Gastrocnemius medialis (tissue), 4 donors: ENCODE measurements around the gene TSNAX. TPM values are rescaled to one million over a fixed set of nuclear protein-coding genes. Genes with fewer than 3 reads are reported as not detected.

Experiments
- ATAC-seq, 2 donors: fragments of 150-250 bp; one replicate each; pipeline ENCODE4 v1.9.1; 2016
- DNase-seq, 2 donors: peaks; one replicate each; pipeline ENCODE4 v3.0.0-alpha.2; 2019
- H3K27ac ChIP-seq, 4 donors: fragments of 200-600 bp; sonication (generic); 1 replicate in 1 of 4; 2 replicates in 3 of 4; pipeline ENCODE4 v1.5.1; 2016 to 2018; ENCODE audit warnings: mild to moderate bottlenecking in 2 of 4, moderate library complexity in 1 of 4
- H3K27me3 ChIP-seq, 3 donors: fragments of 200-600 bp; sonication (generic) in 2 of 3; 1 replicate in 1 of 3; 2 replicates in 2 of 3; pipeline versions ENCODE4 v1.5.1 to v1.6.0; 2016 to 2019; ENCODE audit warnings: mild to moderate bottlenecking in 1 of 3, moderate library complexity in 1 of 3
- H3K36me3 ChIP-seq, 2 donors: fragments of 200-600 bp; sonication (generic) in 1 of 2; one replicate each; pipeline ENCODE4 v1.5.1; 2017 to 2018
- H3K4me1 ChIP-seq, 2 donors: fragments of 200-600 bp; sonication (generic) in 1 of 2; one replicate each; pipeline ENCODE4 v1.5.1; 2016 to 2017; ENCODE audit warnings: mild to moderate bottlenecking in 2 of 2
- H3K4me3 ChIP-seq, 4 donors: fragments of 200-600 bp; sonication (generic) in 3 of 4; 1 replicate in 1 of 4; 2 replicates in 3 of 4; pipeline ENCODE4 v1.5.1; 2016 to 2019; ENCODE audit warnings: mild to moderate bottlenecking in 2 of 4
- H3K9me3 ChIP-seq, 3 donors: fragments of 200-600 bp; sonication (generic) in 2 of 3; 1 replicate in 1 of 3; 2 replicates in 2 of 3; pipeline ENCODE4 v1.5.1; 2016 to 2019
- CTCF ChIP-seq, 5 experiments: fragments of 450-650 bp in 3 of 5; fragments of 200-600 bp in 2 of 5; sonication (generic) in 2 of 5; IDR thresholded peaks in 4 of 5; conservative IDR thresholded peaks in 1 of 5; 1 replicate in 4 of 5; 2 replicates in 1 of 5; pipeline ENCODE4 v1.5.1; 2016 to 2019; ENCODE audit warnings: antibody characterized with exemption in 5 of 5, mild to moderate bottlenecking in 3 of 5, moderate library complexity in 3 of 5
- POLR2A ChIP-seq, 2 donors: fragments of 450-650 bp; IDR thresholded peaks; one replicate each; pipeline ENCODE4 v1.6.1; 2017; ENCODE audit warnings: antibody characterized with exemption in 2 of 2, mild to moderate bottlenecking in 2 of 2, moderate library complexity in 2 of 2
- in situ Hi-C, 4 donors: fragments of 200-750 bp; cut with MboI; loops; one replicate each; pipeline versions ENCODE4 v1.15.0 to v1.8.0; 2017; ENCODE audit warnings: low sequenced_read_pairs in 4 of 4
- intact Hi-C: fragments of 100-400 bp; cut with DNase I; formaldehyde crosslinking; loops from one replicate; pipeline ENCODE4 v1.15.1; 2023; ENCODE audit warnings: low total_unique reads
- total RNA-seq, 4 donors: library from RNA; depleted of rRNA; stranded (reverse); fragments of >200 nt; gene quantifications; one replicate each; pipeline versions ENCODE4 v1.1.0 to v1.2.3, GENCODE V29; 2016

The TSNAX gene
- total RNA-seq, 4 donors from 2014 or later, result 47.8 to 84.2 (median 77.8) TPM

GRCh38 chr1:231485029-231485784 is 43.3 kb upstream of the TSNAX start:
- H3K27ac ChIP-seq, result no peak overlapping the region
- TF ChIP-seq CTCF (IDR thresholded peaks at IDR 0.05 in 4 of 5, conservative IDR thresholded peaks at IDR 0.05 in 1 of 5) (no peak), POLR2A (IDR thresholded peaks at IDR 0.05) (no peak)
- no peak for DNase-seq
- no peak overlapping the region for H3K4me3 ChIP-seq
- H3K36me3 ChIP-seq, result no peaks in the 10 kb centered on the region
- no peak for ATAC-seq
- H3K27me3 ChIP-seq, result no peaks in the 10 kb centered on the region
- in situ Hi-C loops, result no loop called here
- H3K9me3 ChIP-seq, result no peaks in the 10 kb centered on the region
- intact Hi-C loops, result no loop called here
- peaks cover 0 to 7% of the 10 kb centered on the region in 2 donors for H3K4me1 ChIP-seq

- Histone ChIP-seq H3K27ac (no peak overlapping the region), H3K4me1 (peaks cover 0 to 7% of the 10 kb centered on the region in 2 donors), H3K27me3 (no peaks in the 10 kb centered on the region), H3K4me3 (no peak overlapping the region), H3K9me3 (no peaks in the 10 kb centered on the region), H3K36me3 (no peaks in the 10 kb centered on the region)
- no peak for DNase-seq
- no peak for TF ChIP-seq CTCF (IDR thresholded peaks at IDR 0.05 in 4 of 5, conservative IDR thresholded peaks at IDR 0.05 in 1 of 5)
- no peak for TF ChIP-seq POLR2A (IDR thresholded peaks at IDR 0.05)
- in situ Hi-C loops, result no loop called here
- intact Hi-C loops, result no loop called here
- ATAC-seq, result no peak
These were observed 41.5 kb upstream of the TSNAX start for GRCh38 chr1:231487019-231487418.

- H3K27me3 ChIP-seq, result no peaks in the 10 kb centered on the region
- TF ChIP-seq CTCF (IDR thresholded peaks at IDR 0.05 in 4 of 5, conservative IDR thresholded peaks at IDR 0.05 in 1 of 5) (no peak), POLR2A (IDR thresholded peaks at IDR 0.05) (no peak)
- no peaks in the 10 kb centered on the region for H3K36me3 ChIP-seq
- no peaks in the 10 kb centered on the region for H3K9me3 ChIP-seq
- intact Hi-C loops (no loop called here), in situ Hi-C loops (no loop called here)
- ATAC-seq (no peak), DNase-seq (no peak)
- peaks cover 0 to 7% of the 10 kb centered on the region in 2 donors for H3K4me1 ChIP-seq
- no peak overlapping the region for H3K27ac ChIP-seq
- no peak overlapping the region for H3K4me3 ChIP-seq
These were observed 40.6 kb upstream of the TSNAX start for GRCh38 chr1:231487910-231488309.

- DNase-seq (no peak), ATAC-seq (peak; percentile 13 to 33)
- H3K27me3 ChIP-seq, result no peaks in the 10 kb centered on the region
- no peak overlapping the region for H3K27ac ChIP-seq
- H3K4me1 ChIP-seq, result no peaks in the 10 kb centered on the region
- H3K36me3 ChIP-seq, result no peaks in the 10 kb centered on the region
- no peak overlapping the region for H3K4me3 ChIP-seq
- no peak for TF ChIP-seq CTCF (IDR thresholded peaks at IDR 0.05 in 4 of 5, conservative IDR thresholded peaks at IDR 0.05 in 1 of 5)
- no peak for TF ChIP-seq POLR2A (IDR thresholded peaks at IDR 0.05)
- peaks cover 0 to 2% (median under 1%) of the 10 kb centered on the region in 3 donors for H3K9me3 ChIP-seq
- intact Hi-C loops, result no loop called here
- in situ Hi-C loops, result no loop called here
These were observed 34.9 kb upstream of the TSNAX start for GRCh38 chr1:231493421-231494185.
